HCT116 (cell line): Measurements from ENCODE around the gene MAML2. TPM values are rescaled to one million over a fixed set of nuclear protein-coding genes. Genes with fewer than 3 reads are reported as not detected.

ENCODE experiments used
- ATAC-seq: fragments of 200-7000 bp; cut with Tn5 transposase; 2 replicates; pipeline ENCODE4 v1.9.1; 2020; ENCODE audit warnings: mild to moderate bottlenecking, moderate library complexity
- BruUV-seq: library from RNA; stranded (reverse); fragments of 400-500 nt; replicated peaks from 2 replicates; lab custom pipeline; 2021; lab: Mats Ljungman, UMichigan
- CTCF ChIA-PET: fragments of 300-600 bp; sonication (Branson Sonifier 250); formaldehyde crosslinking; loops from one replicate; lab custom pipeline; 2021; ENCODE audit warnings: antibody characterized with exemption; lab: Charles Lee
- POLR2A ChIA-PET: fragments of 300-600, 350-600 bp; sonication (Branson Sonifier 250); formaldehyde crosslinking; loops from one replicate; lab custom pipeline; 2021; ENCODE audit warnings: antibody characterized with exemption; lab: Charles Lee
- RAD21 ChIA-PET, 2 experiments: fragments of 300-600 bp; sonication (Branson Sonifier 250); formaldehyde crosslinking; loops; one replicate each; lab custom pipeline; 2023; ENCODE audit warnings: low total read pairs in 2 of 2; ENCODE audit not compliant: uncharacterized antibody in 2 of 2, unreplicated experiment in 2 of 2, low non-redundant PET in 1 of 2; lab: Charles Lee
- DNase-seq: peaks from one replicate; pipeline ENCODE4 v3.0.0-alpha.2; 2010; ENCODE audit warnings: low read depth, low spot score
- H2AFZ ChIP-seq: fragments of 200-600 bp; shearing (Covaris generic), sonication (generic); 2 replicates; pipeline ENCODE4 v1.6.1; 2017; ENCODE audit warnings: low read depth, mixed run types, mixed read lengths, antibody characterized with exemption, low read length; ENCODE audit not compliant: poor library complexity, severe bottlenecking
- H3K27ac ChIP-seq: 2 replicates; pipeline ENCODE4 v1.5.1; 2012; ENCODE audit warnings: low read depth, low read length
- H3K27me3 ChIP-seq: fragments of 200-600 bp; sonication (generic); 2 replicates; pipeline ENCODE4 v1.6.1; 2016; ENCODE audit warnings: mixed run types, low read length, mixed read lengths; ENCODE audit not compliant: insufficient read depth
- H3K36me3 ChIP-seq, 2 experiments: fragments of 200-500 bp in 1 of 2; fragments of 200-600 bp in 1 of 2; sonication (Bioruptor generic) in 1 of 2; sonication (generic) in 1 of 2; 2 replicates each; pipeline versions ENCODE4 v1.5.1 to v1.6.1; 2014 to 2016; ENCODE audit warnings: low read length in 2 of 2, inconsistent platforms in 1 of 2, mixed read lengths in 1 of 2, mixed run types in 1 of 2; ENCODE audit not compliant: insufficient read depth in 2 of 2, control insufficient read depth in 1 of 2
- H3K4me1 ChIP-seq, 2 experiments: fragments of 200-600 bp in 1 of 2; sonication (generic) in 1 of 2; 2 replicates each; pipeline versions ENCODE4 v1.5.1 to v1.6.1; 2012 to 2017; ENCODE audit warnings: low read length in 2 of 2, inconsistent platforms in 1 of 2, mild to moderate bottlenecking in 1 of 2, mixed read lengths in 1 of 2, mixed run types in 1 of 2, moderate library complexity in 1 of 2; ENCODE audit not compliant: insufficient read depth in 2 of 2, control insufficient read depth in 1 of 2
- H3K4me2 ChIP-seq: fragments of 200-600 bp; sonication (generic); 2 replicates; pipeline ENCODE4 v1.6.1; 2017; ENCODE audit warnings: mixed run types, low read length, mixed read lengths
- H3K4me3 ChIP-seq, 2 experiments: fragments of 200-600 bp in 1 of 2; sonication (generic) in 1 of 2; replicated peaks in 1 of 2; 2 replicates each; pipeline ENCODE4 v1.5.1; 2011 to 2016; ENCODE audit warnings: low read length in 2 of 2, control low read depth in 1 of 2, low read depth in 1 of 2, mild to moderate bottlenecking in 1 of 2, mixed read lengths in 1 of 2, mixed run types in 1 of 2
- H3K79me2 ChIP-seq: fragments of 200-600 bp; sonication (generic); 2 replicates; pipeline ENCODE4 v1.6.1; 2017; ENCODE audit warnings: mild to moderate bottlenecking, mixed run types, low read length, moderate library complexity, mixed read lengths; ENCODE audit not compliant: insufficient read depth
- H3K9ac ChIP-seq: fragments of 200-600 bp; sonication (generic); 2 replicates; pipeline ENCODE4 v1.6.1; 2016; ENCODE audit warnings: low read length, mixed read lengths
- H3K9me2 ChIP-seq: fragments of 200-600 bp; sonication (generic), shearing (Covaris generic); 2 replicates; pipeline ENCODE4 v1.6.1; 2017; ENCODE audit warnings: mixed run types, mild to moderate bottlenecking, moderate library complexity; ENCODE audit not compliant: insufficient read depth
- H3K9me3 ChIP-seq, 2 experiments: fragments of 200-500 bp in 1 of 2; fragments of 200-600 bp in 1 of 2; sonication (Bioruptor generic) in 1 of 2; sonication (generic) in 1 of 2; 2 replicates each; pipeline ENCODE4 v1.6.1; 2014 to 2017; ENCODE audit warnings: low read length in 2 of 2, mixed read lengths in 2 of 2, inconsistent platforms in 1 of 2, low read depth in 1 of 2, mild to moderate bottlenecking in 1 of 2, mixed run types in 1 of 2, moderate library complexity in 1 of 2; ENCODE audit not compliant: control insufficient read depth in 1 of 2, insufficient read depth in 1 of 2
- H4K20me1 ChIP-seq: fragments of 200-600 bp; sonication (generic), shearing (Covaris generic); 2 replicates; pipeline ENCODE4 v1.6.1; 2017; ENCODE audit warnings: mixed run types, mild to moderate bottlenecking, moderate library complexity; ENCODE audit not compliant: insufficient read depth
- CBX3 ChIP-seq: IDR thresholded peaks from 2 replicates; pipeline ENCODE4 v1.6.1; 2012; ENCODE audit warnings: low read depth
- CEBPB ChIP-seq: IDR thresholded peaks from 2 replicates; pipeline ENCODE4 v1.6.1; 2012; ENCODE audit warnings: low read depth
- EGR1 ChIP-seq: IDR thresholded peaks from 2 replicates; pipeline ENCODE4 v1.6.1; 2012; ENCODE audit warnings: low read depth
- ELF1 ChIP-seq: IDR thresholded peaks from 2 replicates; pipeline ENCODE4 v1.6.1; 2012; ENCODE audit warnings: low read depth, borderline replicate concordance
- EZH2 ChIP-seq: fragments of 200-600 bp; sonication (generic); IDR thresholded peaks from 2 replicates; pipeline ENCODE4 v1.6.1; 2017; ENCODE audit warnings: antibody characterized with exemption, mixed run types
- EZH2phosphoT487 ChIP-seq: fragments of 200-600 bp; IDR thresholded peaks from 2 replicates; pipeline ENCODE4 v1.6.1; 2018; ENCODE audit warnings: antibody characterized with exemption, borderline replicate concordance
- FOSL1 ChIP-seq: IDR thresholded peaks from 2 replicates; pipeline ENCODE4 v1.6.1; 2012; ENCODE audit warnings: low read depth
- JUND ChIP-seq: IDR thresholded peaks from 2 replicates; pipeline ENCODE4 v1.6.1; 2012
- POLR2A ChIP-seq: IDR thresholded peaks from 2 replicates; pipeline ENCODE4 v1.7.0; 2011; ENCODE audit warnings: borderline replicate concordance; ENCODE audit not compliant: insufficient read depth, insufficient read length; ENCODE audit errors: extremely low read depth
- POLR2AphosphoS5 ChIP-seq: IDR thresholded peaks from 2 replicates; pipeline ENCODE4 v1.6.1; 2011; ENCODE audit warnings: mild to moderate bottlenecking, low read depth, low read length, moderate library complexity
- RAD21 ChIP-seq: IDR thresholded peaks from 2 replicates; pipeline ENCODE4 v1.6.1; 2012; ENCODE audit warnings: low read depth, mild to moderate bottlenecking
- SP1 ChIP-seq: IDR thresholded peaks from 2 replicates; pipeline ENCODE4 v1.6.1; 2012; ENCODE audit warnings: low read depth
- SRF ChIP-seq: IDR thresholded peaks from 2 replicates; pipeline ENCODE4 v1.6.1; 2012; ENCODE audit warnings: low read depth
- TCF7L2 ChIP-seq: IDR thresholded peaks from 2 replicates; pipeline ENCODE4 v1.7.0; 2011; ENCODE audit warnings: borderline replicate concordance, inconsistent platforms; ENCODE audit not compliant: insufficient read depth, insufficient read length; ENCODE audit errors: extremely low read depth
- YY1 ChIP-seq: IDR thresholded peaks from 2 replicates; pipeline ENCODE4 v1.6.1; 2011; ENCODE audit warnings: low read length, low read depth, moderate library complexity, mild to moderate bottlenecking; ENCODE audit not compliant: insufficient replicate concordance; ENCODE audit errors: extremely low read depth
- ZNF274 ChIP-seq: fragments of 200-500 bp; sonication (Bioruptor generic); IDR thresholded peaks from 2 replicates; pipeline ENCODE4 v1.6.1; 2014; ENCODE audit warnings: mild to moderate bottlenecking, low read depth, low read length, inconsistent platforms
- intact Hi-C: fragments of 100-400 bp; cut with micrococcal nuclease; formaldehyde crosslinking; loops from 2 replicates; pipeline ENCODE4 v1.10.0; 2022
- total RNA-seq: library from RNA; stranded (reverse); gene quantifications from one replicate; pipeline ENCODE4 v1.2.1, GENCODE V29; 2021; ENCODE audit not compliant: unreplicated experiment
- TF ChIP-seq, protein P1 (sequence below): IDR thresholded peaks from 2 replicates; pipeline ENCODE4 v1.6.1; 2011; ENCODE audit warnings: mild to moderate bottlenecking, low read length, moderate library complexity; ENCODE audit not compliant: insufficient replicate concordance; ENCODE audit errors: extremely low read depth
- TF ChIP-seq, protein P2 (sequence below): IDR thresholded peaks from 2 replicates; pipeline ENCODE4 v1.6.1; 2012
- TF ChIP-seq, protein P3 (sequence below), 3 experiments: fragments of 200-600 bp in 1 of 3; sonication (generic) in 1 of 3; IDR thresholded peaks in 2 of 3; conservative IDR thresholded peaks in 1 of 3; 2 replicates each; pipeline ENCODE4 v1.5.1; 2012 to 2017; ENCODE audit warnings: low read depth in 2 of 3, low read length in 2 of 3, antibody characterized with exemption in 1 of 3, borderline replicate concordance in 1 of 3, control low read depth in 1 of 3, mild to moderate bottlenecking in 1 of 3, mixed read lengths in 1 of 3, mixed run types in 1 of 3, moderate library complexity in 1 of 3; ENCODE audit not compliant: insufficient read depth in 1 of 3
- TF ChIP-seq, protein P4 (sequence below): IDR thresholded peaks from 2 replicates; pipeline ENCODE4 v1.6.1; 2012; ENCODE audit warnings: low read depth

Gene MAML2
- total RNA-seq, 1 experiment from 2014 or later, result 2.6 TPM

DNA sequence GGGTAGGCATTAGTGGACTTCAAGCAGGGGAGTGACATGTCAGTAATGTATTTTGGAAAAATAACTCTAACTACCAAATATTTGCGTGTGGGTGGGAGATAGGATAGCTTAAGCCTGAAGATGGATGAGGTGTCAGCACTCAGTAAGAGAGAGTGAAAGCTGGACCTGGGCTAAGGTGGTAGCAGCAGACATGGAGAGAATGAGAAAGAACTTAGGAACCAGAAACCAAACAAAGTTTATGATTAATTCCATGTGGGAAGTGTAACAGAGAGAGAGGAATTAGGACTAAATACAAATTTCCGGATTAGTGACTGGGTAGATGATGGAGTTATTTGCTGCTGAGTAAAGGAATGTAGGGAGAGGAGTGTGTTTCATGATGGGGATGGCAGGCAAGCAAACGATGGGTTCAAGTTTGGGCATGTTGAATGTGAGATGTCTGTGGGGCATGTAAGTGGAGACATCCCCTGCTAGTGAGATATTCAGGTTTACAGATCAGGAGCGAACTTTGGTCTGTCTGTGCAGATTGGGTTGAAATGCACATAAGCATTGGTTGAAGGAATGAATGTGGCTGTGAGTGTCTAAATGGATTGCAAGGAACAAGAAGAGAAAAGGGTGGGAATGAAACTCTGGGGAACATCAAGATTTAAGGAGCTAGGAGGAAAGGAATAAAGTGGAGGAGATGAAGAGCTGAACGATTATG is 233.5 kb downstream of the MAML2 start:
- no peak overlapping the region for H3K4me3 ChIP-seq
- H3K27me3 ChIP-seq, result no peaks in the 10 kb centered on the region
- no peak for TF ChIP-seq POLR2A
- TF ChIP-seq, protein P1, sequence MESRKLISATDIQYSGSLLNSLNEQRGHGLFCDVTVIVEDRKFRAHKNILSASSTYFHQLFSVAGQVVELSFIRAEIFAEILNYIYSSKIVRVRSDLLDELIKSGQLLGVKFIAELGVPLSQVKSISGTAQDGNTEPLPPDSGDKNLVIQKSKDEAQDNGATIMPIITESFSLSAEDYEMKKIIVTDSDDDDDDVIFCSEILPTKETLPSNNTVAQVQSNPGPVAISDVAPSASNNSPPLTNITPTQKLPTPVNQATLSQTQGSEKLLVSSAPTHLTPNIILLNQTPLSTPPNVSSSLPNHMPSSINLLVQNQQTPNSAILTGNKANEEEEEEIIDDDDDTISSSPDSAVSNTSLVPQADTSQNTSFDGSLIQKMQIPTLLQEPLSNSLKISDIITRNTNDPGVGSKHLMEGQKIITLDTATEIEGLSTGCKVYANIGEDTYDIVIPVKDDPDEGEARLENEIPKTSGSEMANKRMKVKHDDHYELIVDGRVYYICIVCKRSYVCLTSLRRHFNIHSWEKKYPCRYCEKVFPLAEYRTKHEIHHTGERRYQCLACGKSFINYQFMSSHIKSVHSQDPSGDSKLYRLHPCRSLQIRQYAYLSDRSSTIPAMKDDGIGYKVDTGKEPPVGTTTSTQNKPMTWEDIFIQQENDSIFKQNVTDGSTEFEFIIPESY, result no peak
- no peak for TF ChIP-seq SP1
- TF ChIP-seq JUND, result no peak
- TF ChIP-seq RAD21, result no peak
- TF ChIP-seq EGR1, result no peak
- no peak for TF ChIP-seq SRF
- no peak for TF ChIP-seq EZH2
- no peak for TF ChIP-seq POLR2AphosphoS5
- TF ChIP-seq FOSL1, result no peak
- no peak for TF ChIP-seq YY1
- TF ChIP-seq, protein P2, sequence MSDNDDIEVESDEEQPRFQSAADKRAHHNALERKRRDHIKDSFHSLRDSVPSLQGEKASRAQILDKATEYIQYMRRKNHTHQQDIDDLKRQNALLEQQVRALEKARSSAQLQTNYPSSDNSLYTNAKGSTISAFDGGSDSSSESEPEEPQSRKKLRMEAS, result no peak
- TF ChIP-seq, protein P3, sequence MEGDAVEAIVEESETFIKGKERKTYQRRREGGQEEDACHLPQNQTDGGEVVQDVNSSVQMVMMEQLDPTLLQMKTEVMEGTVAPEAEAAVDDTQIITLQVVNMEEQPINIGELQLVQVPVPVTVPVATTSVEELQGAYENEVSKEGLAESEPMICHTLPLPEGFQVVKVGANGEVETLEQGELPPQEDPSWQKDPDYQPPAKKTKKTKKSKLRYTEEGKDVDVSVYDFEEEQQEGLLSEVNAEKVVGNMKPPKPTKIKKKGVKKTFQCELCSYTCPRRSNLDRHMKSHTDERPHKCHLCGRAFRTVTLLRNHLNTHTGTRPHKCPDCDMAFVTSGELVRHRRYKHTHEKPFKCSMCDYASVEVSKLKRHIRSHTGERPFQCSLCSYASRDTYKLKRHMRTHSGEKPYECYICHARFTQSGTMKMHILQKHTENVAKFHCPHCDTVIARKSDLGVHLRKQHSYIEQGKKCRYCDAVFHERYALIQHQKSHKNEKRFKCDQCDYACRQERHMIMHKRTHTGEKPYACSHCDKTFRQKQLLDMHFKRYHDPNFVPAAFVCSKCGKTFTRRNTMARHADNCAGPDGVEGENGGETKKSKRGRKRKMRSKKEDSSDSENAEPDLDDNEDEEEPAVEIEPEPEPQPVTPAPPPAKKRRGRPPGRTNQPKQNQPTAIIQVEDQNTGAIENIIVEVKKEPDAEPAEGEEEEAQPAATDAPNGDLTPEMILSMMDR (IDR thresholded peaks at IDR 0.05 in 2 of 3, conservative IDR thresholded peaks at IDR 0.05 in 1 of 3; ENCODE audit: borderline replicate concordance in 1 of 3, insufficient read depth in 1 of 3, low read depth in 2 of 3, low read length in 2 of 3), result no peak
- no peak for TF ChIP-seq CEBPB
- TF ChIP-seq EZH2phosphoT487, result no peak
- no peak for TF ChIP-seq TCF7L2
- TF ChIP-seq ELF1, result no peak
- TF ChIP-seq ZNF274, result no peak
- no peak for TF ChIP-seq CBX3
- TF ChIP-seq, protein P4, sequence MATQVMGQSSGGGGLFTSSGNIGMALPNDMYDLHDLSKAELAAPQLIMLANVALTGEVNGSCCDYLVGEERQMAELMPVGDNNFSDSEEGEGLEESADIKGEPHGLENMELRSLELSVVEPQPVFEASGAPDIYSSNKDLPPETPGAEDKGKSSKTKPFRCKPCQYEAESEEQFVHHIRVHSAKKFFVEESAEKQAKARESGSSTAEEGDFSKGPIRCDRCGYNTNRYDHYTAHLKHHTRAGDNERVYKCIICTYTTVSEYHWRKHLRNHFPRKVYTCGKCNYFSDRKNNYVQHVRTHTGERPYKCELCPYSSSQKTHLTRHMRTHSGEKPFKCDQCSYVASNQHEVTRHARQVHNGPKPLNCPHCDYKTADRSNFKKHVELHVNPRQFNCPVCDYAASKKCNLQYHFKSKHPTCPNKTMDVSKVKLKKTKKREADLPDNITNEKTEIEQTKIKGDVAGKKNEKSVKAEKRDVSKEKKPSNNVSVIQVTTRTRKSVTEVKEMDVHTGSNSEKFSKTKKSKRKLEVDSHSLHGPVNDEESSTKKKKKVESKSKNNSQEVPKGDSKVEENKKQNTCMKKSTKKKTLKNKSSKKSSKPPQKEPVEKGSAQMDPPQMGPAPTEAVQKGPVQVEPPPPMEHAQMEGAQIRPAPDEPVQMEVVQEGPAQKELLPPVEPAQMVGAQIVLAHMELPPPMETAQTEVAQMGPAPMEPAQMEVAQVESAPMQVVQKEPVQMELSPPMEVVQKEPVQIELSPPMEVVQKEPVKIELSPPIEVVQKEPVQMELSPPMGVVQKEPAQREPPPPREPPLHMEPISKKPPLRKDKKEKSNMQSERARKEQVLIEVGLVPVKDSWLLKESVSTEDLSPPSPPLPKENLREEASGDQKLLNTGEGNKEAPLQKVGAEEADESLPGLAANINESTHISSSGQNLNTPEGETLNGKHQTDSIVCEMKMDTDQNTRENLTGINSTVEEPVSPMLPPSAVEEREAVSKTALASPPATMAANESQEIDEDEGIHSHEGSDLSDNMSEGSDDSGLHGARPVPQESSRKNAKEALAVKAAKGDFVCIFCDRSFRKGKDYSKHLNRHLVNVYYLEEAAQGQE, result no peak
- CTCF ChIA-PET, result no interaction called here
- BruUV-seq, result no TSS peak
- H3K4me2 ChIP-seq, result no peak overlapping the region
- RAD21 ChIA-PET, result no interaction called here
- ATAC-seq (no peak), DNase-seq (no peak)
- H4K20me1 ChIP-seq, result no peaks in the 10 kb centered on the region
- peaks cover 0 to 2% of the 10 kb centered on the region in 2 experiments; a peak in 1 of 4 replicates for H3K4me1 ChIP-seq
- intact Hi-C loops, result no loop called here
- no peaks in the 10 kb centered on the region for H3K79me2 ChIP-seq
- H2AFZ ChIP-seq, result no peak overlapping the region
- no peaks in the 10 kb centered on the region for H3K9me3 ChIP-seq
- no peaks in the 10 kb centered on the region for H3K9me2 ChIP-seq
- H3K9ac ChIP-seq, result no peak overlapping the region
- H3K27ac ChIP-seq, result no peak overlapping the region
- H3K36me3 ChIP-seq, result no peaks in the 10 kb centered on the region
- POLR2A ChIA-PET, result interaction anchor here (0.6 kb wide), 1 partner anchor 53 kb away, joined by 3 read pairs; no protein-coding TSS in a partner anchor
